Neural progenitor cell (in vitro differentiated cells): Measurements from ENCODE around the gene WDR86.

Source experiments
- EZH2 ChIP-seq: fragments of 200-600 bp; sonication (generic); IDR thresholded peaks from 2 replicates; pipeline ENCODE4 v1.6.1; 2017; ENCODE audit warnings: antibody characterized with exemption, mild to moderate bottlenecking, moderate library complexity
- TF ChIP-seq, protein P1 (sequence below): fragments of 200-600 bp; sonication (generic); IDR thresholded peaks from 2 replicates; pipeline ENCODE4 v1.5.1; 2017; ENCODE audit warnings: antibody characterized with exemption, mild to moderate bottlenecking

DNA sequence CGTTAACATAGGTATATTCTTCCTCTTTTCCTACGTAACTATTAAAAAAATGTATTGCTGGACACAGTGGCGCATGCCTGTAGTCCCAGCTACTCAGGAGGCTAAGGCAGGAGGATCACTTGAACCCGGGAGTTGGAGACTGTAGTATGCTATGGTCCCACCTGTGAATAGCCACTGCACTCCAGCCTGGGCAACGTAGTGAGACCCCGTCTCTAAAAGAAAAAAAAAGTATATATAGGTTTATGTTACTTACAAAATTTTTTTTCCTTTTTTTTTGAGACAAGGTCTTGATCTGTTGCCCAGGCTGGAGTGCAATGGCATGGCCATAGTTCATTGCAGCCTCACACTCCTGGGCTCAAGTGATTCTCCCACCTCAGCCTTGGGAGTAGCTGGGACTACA, 62.6 kb downstream of the WDR86 start:
- TF ChIP-seq, protein P1, sequence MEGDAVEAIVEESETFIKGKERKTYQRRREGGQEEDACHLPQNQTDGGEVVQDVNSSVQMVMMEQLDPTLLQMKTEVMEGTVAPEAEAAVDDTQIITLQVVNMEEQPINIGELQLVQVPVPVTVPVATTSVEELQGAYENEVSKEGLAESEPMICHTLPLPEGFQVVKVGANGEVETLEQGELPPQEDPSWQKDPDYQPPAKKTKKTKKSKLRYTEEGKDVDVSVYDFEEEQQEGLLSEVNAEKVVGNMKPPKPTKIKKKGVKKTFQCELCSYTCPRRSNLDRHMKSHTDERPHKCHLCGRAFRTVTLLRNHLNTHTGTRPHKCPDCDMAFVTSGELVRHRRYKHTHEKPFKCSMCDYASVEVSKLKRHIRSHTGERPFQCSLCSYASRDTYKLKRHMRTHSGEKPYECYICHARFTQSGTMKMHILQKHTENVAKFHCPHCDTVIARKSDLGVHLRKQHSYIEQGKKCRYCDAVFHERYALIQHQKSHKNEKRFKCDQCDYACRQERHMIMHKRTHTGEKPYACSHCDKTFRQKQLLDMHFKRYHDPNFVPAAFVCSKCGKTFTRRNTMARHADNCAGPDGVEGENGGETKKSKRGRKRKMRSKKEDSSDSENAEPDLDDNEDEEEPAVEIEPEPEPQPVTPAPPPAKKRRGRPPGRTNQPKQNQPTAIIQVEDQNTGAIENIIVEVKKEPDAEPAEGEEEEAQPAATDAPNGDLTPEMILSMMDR = no peak
- TF ChIP-seq EZH2 = no peak
